ENCODE data around the gene TRAPPC5.
A peak's percentile ranks its signal among the peaks of the same experiment; 100 is the strongest.

TRAPPC5 gene

DNA sequence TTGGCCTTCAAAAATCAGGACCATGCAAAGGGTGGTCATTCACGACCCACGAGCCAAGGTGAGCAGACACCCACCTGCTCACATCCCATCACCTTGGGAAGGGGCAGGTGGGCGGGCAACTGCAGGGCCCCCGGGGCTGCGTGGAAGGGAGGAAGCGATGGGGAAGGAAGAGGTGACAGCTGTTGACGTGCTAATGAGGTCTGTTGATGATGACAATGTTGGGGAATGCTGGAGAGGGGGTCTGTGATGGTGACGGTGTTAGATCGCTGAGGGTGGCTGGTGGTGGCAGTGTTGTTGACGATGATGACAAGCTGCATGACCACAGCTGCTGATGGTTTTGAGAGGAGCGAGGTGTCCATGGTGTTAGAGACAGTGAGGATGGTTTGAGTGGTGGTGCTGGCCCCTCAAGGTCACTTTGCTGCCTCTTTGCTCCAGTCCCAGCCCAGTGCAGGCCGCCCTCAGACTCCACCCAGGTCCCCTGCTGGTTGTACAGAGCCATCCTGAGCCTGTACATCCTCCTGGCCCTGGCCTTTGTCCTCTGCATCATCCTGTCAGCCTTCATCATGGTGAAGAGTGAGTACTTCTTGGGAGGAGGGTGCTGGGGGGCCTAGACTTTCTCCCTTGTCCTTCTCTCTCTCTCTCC is 2.8 kb upstream of the TRAPPC5 start:
- no peak for DNase-seq

DNA sequence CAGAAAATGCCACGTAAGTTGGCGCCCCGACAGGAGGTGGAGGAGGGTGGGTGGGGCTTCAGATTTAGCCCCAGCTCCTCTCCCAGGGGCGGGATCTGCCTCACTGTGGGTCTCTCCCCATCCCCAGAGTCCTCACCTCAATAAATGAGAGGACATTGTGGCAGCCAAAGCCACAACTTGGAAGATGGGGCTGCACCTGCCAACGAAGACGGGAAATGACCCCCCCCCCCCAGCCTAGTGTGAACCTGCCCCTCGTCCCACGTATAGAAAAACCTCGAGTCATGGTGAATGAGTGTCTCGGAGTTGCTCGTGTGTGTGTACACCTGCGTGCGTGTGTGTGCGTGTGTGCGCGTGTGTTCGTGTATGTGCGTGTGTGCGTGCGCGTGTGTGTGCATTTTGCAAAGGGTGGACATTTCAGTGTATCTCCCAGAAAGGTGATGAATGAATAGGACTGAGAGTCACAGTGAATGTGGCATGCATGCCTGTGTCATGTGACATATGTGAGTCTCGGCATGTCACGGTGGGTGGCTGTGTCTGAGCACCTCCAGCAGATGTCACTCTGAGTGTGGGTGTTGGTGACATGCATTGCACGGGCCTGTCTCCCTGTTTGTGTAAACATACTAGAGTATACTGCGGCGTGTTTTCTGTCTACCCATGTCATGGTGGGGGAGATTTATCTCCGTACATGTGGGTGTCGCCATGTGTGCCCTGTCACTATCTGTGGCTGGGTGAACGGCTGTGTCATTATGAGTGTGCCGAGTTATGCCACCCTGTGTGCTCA is 1.5 kb upstream of the TRAPPC5 start:
- no peak for DNase-seq

DNA sequence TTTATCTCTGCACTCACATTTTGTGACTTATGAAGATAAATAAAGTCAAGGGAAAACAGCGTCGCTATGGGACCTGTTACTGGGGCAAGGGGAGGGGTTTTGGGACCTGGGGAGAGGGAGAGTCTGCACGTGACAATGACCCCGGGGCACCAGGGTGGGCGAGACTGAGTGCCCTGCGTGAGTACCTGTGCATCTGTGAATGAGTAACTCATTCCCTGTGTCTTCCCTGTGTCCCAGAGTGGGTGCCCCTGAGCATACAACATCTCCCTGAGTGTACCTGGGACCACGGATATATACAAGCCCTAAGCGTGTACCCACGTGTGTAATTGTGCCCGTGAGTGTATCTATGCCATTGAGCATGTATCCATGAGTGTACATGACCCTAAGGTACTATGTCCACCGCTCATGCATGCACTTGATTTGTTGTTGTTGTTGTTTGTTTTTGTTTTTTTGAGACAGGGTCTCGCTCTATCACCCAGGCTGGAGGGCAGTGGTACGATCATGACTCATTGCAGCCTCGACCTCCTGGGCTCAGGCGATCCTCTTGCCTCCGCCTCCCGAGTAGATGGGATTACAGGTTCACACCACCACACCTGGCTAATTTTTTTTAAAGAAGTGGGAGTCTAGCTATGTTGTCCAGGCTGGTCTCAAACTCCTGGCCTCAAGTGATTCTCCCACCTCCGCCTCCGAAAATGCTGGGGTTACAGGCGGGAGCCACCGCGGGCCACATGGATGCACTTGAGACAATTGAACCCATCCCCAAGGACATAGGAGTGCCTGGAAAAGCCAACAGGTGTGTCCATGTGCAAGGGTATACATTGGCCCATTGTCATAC is 645 bp upstream of the TRAPPC5 start:
- no peak for DNase-seq

GRCh38 chr19:7681340-7682174 is 924 bp downstream of the TRAPPC5 start:
- peak; percentile 0 for DNase-seq

DNA sequence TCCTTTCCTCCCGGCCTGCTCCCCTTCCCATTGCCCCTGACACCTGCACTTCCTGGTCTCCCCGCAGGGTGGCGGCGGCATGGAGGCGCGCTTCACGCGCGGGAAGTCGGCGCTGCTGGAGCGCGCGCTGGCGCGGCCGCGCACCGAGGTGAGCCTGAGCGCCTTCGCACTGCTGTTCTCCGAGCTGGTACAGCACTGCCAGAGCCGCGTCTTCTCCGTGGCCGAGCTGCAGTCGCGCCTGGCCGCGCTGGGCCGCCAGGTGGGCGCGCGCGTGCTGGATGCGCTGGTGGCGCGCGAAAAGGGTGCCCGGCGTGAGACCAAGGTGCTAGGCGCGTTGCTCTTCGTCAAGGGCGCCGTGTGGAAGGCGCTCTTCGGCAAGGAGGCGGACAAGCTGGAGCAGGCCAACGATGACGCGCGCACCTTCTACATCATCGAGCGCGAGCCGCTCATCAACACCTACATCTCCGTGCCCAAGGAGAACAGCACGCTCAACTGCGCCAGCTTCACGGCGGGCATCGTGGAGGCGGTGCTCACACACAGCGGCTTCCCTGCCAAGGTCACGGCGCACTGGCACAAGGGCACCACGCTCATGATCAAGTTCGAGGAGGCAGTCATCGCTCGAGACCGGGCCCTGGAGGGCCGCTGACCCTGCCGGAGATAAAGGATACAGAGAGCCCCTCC is 1.7 kb downstream of the TRAPPC5 start:
- no peak for DNase-seq

DNA sequence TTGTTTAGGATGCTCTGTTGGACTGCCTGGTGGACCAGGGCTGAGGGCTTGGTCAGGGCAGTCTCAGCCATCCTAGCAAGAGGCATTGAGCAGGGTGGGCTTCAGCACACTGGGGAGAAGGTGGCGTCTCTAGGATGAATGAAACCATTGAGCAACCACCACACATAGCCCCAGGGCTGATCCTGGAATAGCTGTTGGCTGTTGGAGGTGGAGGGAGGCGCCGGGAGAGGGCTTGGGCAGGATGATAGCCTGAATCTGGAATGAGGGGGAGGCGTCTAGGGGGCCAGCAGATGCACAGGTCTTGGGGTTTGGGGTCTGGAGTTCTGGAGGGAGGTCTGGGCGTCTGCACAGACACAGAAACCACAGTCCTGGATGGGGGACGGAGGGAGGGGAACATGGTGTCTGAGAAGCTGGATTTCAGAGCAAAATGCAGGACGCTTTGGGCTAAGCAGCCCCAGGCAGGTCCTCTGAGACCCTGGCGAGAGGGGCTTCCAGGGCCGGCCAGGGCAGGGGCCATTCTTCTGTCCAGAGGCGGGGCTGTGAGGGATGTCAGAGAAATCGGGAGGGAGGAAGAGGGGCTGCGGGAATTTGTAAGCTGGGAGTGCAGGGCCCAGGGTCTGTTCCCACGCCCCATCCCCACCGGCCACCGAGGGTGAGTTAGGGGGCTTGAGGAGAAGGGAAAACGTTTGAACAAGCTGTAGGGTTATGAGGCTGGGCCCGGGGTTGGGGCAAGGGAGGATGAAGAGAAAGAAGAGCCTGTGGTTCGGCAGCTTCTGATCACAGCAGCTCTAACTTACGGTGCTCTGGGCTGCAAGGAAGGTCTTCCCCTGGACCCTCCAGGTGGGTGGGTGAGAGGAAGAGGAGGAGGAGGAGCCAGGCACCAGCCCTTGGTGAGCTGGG is 5.2 kb downstream of the TRAPPC5 start:
- no peak for DNase-seq

DNA sequence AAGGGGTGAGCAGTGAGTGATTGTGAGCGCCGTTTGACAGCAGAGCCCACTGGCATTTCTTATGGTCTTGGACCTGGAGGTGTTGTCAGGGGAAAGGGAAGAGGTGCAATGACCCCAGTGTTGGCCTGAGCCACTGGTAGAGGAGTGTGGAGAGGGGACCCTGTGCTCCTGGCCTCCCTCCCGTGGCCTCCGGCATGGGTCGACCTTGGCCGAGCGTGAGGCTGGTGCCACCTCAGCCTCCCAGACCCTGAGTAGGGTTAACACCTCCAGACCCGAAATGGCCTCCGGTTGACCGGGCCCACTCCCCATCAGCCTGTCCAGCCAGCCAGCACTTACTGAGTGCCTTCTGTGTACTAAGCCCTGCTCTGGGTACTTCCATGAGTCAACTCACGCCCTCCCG is 6.5 kb downstream of the TRAPPC5 start:
- no peak for DNase-seq

DNA sequence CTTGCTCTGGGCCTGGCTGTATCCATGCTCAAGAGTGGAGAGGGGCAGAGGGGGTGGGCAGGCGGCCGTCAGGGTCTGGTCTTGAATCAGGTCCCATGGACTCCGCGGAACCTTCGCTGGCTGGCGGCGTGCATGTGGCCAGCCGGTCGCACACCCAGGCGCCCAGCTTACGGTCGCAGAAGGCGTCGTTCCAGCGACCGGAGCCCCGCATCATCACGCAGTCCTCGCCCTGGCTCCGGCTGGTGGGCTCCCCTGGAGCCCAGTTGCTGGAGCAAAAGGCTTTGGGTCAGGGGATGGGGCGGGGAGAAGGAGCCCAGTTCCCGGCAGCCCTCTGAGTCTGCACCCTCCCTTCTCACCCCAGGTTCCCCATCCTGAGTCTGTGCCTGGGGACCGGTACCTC is 8.5 kb downstream of the TRAPPC5 start:
- DNase-seq, result no peak

DNA sequence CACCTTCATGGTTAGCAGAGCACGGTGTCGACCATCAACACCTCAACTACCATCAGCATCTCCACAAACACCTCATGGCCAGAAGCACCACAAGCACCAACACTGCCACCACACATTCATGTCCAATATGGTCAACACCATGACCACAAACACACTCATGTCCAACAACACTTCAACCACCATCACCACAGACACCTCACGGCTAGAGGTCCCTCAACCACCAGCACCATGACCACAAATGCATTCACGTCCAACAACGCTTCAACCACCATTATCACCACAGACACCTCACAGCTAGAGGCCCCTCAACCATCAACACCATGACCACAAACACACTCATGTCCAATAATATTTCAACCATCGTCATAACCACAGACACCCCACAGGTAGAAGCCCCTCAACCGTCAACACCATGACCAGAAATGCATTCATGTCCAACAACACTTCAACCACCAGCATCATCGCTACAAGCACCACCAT is 10.2 kb downstream of the TRAPPC5 start:
- no peak for DNase-seq

GRCh38 chr19:7691497-7691896 is 10.9 kb downstream of the TRAPPC5 start:
- DNase-seq, result no peak

DNA sequence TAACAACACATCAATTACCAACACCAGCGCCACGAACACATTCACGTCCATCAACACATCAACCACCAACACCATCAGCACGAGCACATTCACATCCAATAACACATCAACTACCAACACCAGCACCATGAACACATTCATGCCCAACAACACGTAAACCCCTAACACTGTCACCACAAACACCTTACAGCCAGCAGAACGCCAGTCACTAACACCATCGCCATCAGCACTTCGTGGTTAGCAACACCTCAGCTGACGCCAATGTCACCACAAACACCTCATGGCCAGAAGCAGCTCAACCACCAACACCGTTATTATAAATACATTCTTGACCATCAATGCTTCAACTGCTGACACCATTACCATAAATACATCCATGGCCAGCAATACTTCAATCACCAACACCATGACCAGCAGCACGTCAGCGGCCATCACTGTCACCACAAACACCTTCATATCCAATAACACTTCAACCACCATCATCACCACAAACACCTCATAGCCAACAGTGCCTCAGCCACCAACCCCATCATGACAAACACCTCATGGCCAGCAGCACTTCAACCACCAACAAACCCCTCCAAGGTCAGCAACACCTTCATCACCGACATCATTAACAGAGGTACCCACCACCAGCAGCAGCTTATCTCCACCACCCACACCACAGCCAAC is 11.9 kb downstream of the TRAPPC5 start:
- DNase-seq, result no peak

DNA sequence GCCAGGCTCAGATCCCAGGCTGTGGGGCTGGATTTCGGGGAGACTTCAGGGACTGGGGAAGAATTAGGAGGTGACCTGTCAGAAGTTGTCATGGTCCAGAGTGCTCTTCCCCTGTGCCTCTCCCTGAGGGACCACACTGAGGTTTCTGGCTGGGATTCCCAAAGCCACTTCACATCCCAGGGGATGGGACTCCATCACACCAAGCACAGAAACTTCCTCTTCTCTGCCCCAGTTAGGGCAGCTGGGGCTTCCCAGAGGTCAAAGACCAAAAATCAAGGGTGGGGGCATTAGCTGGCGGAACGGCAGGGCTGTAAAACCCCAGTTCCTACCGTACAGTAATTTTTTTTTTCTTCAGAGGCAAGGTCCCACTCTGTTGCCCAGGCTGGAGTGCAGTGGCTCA is 13.9 kb downstream of the TRAPPC5 start:
- no peak for DNase-seq

GRCh38 chr19:7697721-7698287 is 17.2 kb downstream of the TRAPPC5 start:
- DNase-seq, result no peak

- no peak for DNase-seq
Measured at GRCh38 chr19:7698583-7698982, 17.9 kb downstream of the TRAPPC5 start.

GRCh38 chr19:7699003-7699402 is 18.4 kb downstream of the TRAPPC5 start:
- no peak for DNase-seq

DNA sequence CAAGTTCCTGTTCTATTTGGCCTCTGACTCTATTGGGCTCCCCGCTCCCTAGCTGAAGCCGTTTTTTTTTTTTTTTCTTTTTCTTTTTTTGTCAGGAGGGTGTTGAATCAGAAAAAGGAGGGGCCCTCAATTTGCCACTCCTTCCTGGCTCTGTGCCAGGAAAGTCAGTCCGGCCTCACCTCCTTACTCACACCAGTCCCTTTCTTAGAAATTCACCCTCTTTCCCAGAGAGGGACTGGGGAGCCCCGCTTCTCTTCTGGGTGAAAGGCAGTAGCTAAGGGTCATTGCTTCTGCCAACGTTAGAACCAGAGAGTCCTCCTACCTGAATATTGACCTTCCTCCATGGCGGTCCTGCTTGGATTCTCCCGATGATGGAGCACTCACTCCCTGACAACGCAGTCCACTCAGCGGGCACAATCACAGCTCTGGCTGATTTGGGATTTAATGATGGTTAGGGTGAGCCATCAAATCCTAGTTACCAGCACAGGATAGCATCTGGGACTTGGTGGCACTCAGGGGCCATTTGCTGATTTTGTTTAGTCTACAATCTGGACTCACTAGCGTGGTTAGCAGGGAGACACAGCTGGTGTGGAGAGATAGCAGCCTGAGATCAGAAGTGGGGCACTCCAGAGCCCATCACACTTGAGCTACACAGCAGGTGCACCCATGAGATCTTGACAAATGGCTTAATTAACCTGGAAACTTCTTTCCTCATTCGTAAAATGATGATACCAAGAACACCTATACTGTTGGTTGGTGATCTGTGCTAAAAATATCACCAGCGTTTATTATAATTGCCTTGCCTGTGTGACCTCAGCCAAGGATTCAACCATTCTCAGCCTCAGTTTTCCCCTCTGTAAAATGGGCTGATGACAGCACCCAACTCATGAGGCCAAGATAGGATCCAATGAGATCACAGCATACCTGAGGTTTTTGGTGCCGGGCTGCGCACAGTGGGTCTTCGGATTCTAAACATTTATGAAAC is 19.1 kb downstream of the TRAPPC5 start:
- DNase-seq, result no peak

DNA sequence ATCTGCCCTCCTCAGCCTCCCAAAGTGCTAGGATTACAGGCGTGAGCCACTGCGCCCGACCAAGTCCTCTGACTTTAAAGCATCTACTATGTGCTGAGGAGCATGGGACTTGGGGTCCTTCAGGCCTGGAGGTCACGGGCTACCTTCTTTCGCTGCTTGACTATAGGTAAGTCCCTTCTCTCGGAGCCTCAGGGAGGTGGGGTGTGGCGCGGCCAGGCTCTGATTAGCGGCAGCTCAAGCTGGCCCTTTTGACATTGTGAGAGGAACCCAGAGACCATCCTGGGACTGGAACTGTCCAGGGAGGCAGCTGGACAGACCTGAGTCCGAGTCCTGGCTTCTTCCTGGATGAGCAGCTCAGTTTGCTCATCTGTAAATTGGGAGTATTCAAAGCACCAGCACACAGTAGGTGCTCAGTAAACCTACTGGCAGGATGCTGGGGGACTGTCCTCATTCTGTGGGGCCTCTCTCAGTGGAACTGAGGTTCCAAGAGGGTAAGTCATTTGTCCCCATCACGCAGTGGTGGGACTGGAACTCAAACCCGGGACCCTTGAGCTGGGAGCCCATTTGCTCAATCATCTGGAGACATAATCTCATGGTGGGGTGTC is 20.5 kb downstream of the TRAPPC5 start:
- no peak for DNase-seq
